DMS153 treated with DMSO at 0.1 percent for 48 hours (cell line): Measurements from ENCODE around the gene CD93.

Experiments used
- DNase-seq: peaks from one replicate; lab custom pipeline; 2025; ENCODE audit not compliant: unreplicated experiment; lab: John Stamatoyannopoulos, UW

The CD93 gene

GRCh38 chr20:23084282-23084844 is 1.8 kb downstream of the CD93 start:
- DNase-seq: no peak

GRCh38 chr20:23083553-23084220 is 2.4 kb downstream of the CD93 start:
- no peak for DNase-seq

GRCh38 chr20:23082846-23083552 is 3.1 kb downstream of the CD93 start:
- peak; percentile 53 for DNase-seq

GRCh38 chr20:23081263-23081819 is 4.8 kb downstream of the CD93 start:
- no peak for DNase-seq

GRCh38 chr20:23080521-23080920 is 5.6 kb downstream of the CD93 start:
- DNase-seq: no peak

GRCh38 chr20:23079926-23080325 is 6.2 kb downstream of the CD93 start:
- DNase-seq: no peak

- DNase-seq: no peak
These were observed 7.1 kb downstream of the CD93 start for GRCh38 chr20:23079016-23079351.

GRCh38 chr20:23078351-23079015 is 7.6 kb downstream of the CD93 start:
- no peak for DNase-seq

- no peak for DNase-seq
These were observed 8.8 kb downstream of the CD93 start for GRCh38 chr20:23077277-23077676.

- DNase-seq: no peak
These were observed 12.1 kb downstream of the CD93 start for GRCh38 chr20:23074052-23074451.

GRCh38 chr20:23072892-23073586 is 13.1 kb downstream of the CD93 start:
- no peak for DNase-seq

GRCh38 chr20:23071996-23072395 is 14.1 kb downstream of the CD93 start:
- DNase-seq: no peak

GRCh38 chr20:23071398-23071797 is 14.7 kb downstream of the CD93 start:
- no peak for DNase-seq

- DNase-seq: no peak
These were observed 17.0 kb downstream of the CD93 start for GRCh38 chr20:23069108-23069507.

- DNase-seq: no peak
These were observed 17.8 kb downstream of the CD93 start for GRCh38 chr20:23068283-23068682.

GRCh38 chr20:23066772-23067171 is 19.4 kb downstream of the CD93 start:
- DNase-seq: no peak

GRCh38 chr20:23065266-23066201 is 20.6 kb downstream of the CD93 start:
- no peak for DNase-seq

GRCh38 chr20:23063581-23063980 is 22.5 kb downstream of the CD93 start:
- DNase-seq: no peak

GRCh38 chr20:23063168-23063567 is 23.0 kb downstream of the CD93 start:
- no peak for DNase-seq

GRCh38 chr20:23062632-23063031 is 23.5 kb downstream of the CD93 start:
- DNase-seq: no peak
